ENCODE measurements around the gene PEX10.

The PEX10 gene

GRCh38 chr1:2404890-2405511, 7.4 kb downstream of the PEX10 start:
- no peak for DNase-seq (ENCODE audit: low read depth in 3 of 3)

- no peak for DNase-seq (ENCODE audit: low read depth in 3 of 3)
Measured at GRCh38 chr1:2404142-2404889, 8.0 kb downstream of the PEX10 start.

DNA sequence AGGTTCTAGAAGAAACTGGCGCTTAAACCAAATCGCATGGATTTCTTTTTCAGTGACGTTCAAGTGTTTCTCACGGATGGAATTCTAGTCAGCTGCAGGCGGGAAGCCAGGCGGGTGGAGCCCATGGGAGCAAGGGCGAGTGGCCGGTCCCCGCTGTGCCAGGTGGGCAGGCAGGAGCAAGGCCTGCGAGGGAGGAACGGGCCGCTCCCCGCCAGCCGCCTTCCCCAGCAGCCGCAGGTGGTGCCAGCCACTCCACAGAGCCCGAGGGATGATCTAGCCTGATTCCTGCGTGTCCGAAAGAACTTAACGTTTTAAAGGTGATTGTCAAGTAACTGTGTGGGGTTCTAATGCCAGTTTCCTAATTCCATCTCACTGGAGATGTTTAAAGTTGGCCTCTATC, 9.1 kb downstream of the PEX10 start:
- no peak for DNase-seq (ENCODE audit: low read depth in 3 of 3)

GRCh38 chr1:2402420-2402819, 9.9 kb downstream of the PEX10 start:
- no peak for DNase-seq (ENCODE audit: low read depth in 3 of 3)

GRCh38 chr1:2400950-2401649, 11.3 kb downstream of the PEX10 start:
- DNase-seq (ENCODE audit: low read depth in 3 of 3) = no peak

GRCh38 chr1:2400576-2400909, 11.8 kb downstream of the PEX10 start:
- no peak for DNase-seq (ENCODE audit: low read depth in 3 of 3)

- DNase-seq (ENCODE audit: low read depth in 3 of 3) = no peak
Measured at GRCh38 chr1:2399890-2400575, 12.3 kb downstream of the PEX10 start.

- DNase-seq (ENCODE audit: low read depth in 3 of 3) = no peak
Measured at GRCh38 chr1:2398871-2399270, 13.5 kb downstream of the PEX10 start.

GRCh38 chr1:2397007-2397679, 15.2 kb downstream of the PEX10 start:
- DNase-seq (ENCODE audit: low read depth in 3 of 3) = no peak

- DNase-seq (ENCODE audit: low read depth in 3 of 3) = no peak
Measured at GRCh38 chr1:2396476-2396875, 15.9 kb downstream of the PEX10 start.

DNA sequence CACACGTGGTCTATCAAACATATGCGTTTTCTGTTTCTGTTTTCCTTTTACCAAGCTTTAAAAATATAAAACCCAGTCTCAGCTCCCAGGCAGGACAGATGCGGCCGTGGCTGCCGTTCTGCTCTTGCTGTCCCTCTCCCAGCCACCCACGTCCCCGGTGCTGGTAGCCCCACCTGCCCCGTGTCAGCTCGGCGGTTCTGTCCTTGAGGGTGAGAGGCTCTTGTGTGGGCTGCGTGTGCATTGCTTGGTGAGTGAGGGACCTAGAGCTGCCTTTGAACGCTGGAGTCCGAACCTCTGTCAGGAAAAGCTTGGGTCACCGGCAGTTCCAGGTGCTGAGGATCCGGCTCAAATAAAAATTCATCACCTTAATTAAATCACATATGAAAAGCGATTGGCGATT, 16.3 kb downstream of the PEX10 start:
- DNase-seq (ENCODE audit: low read depth in 3 of 3) = no peak

GRCh38 chr1:2395245-2395644, 17.1 kb downstream of the PEX10 start:
- no peak for DNase-seq (ENCODE audit: low read depth in 3 of 3)

DNA sequence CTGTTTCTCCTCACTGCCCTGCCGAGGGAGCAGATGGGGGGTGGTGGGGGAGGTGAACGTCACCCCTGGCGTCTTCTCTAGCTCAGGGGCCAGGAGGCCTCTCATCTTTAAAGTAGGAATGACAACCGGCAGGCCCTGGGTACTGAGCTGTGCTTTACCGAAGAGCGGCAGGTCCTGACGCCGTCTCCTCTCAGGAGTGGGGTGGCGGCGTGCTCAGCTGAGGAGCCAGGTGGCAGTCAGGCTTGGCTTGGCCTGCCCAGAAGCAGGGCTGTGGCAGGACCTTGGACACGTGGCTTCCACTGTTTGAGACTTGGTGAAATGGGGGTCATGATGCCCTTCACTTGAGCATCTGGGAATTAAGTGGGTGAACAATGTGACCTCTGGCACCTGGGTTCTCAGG, 17.6 kb downstream of the PEX10 start:
- DNase-seq (ENCODE audit: low read depth in 3 of 3) = no peak

GRCh38 chr1:2394220-2394619, 18.1 kb downstream of the PEX10 start:
- DNase-seq (ENCODE audit: low read depth in 3 of 3) = no peak

DNA sequence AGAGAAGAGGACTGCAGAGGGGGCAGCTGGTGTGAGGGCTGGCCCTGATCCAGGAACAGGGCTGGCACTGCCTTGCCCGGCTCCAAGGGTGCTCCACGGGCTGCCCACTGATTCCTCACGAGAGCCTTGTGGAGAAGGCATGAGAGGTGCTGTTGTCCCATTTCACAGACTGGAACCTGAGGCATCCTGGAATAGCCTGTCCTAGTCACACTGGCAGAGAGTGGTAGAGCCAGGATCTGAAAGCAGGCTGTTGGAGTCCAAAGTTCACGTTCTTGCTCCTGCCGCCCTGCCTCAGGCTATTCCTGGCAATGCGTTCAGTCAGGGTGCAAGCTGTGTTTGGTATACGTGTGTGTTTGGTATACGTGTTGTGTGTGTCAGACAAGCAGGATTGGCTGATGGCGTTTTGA, 18.9 kb downstream of the PEX10 start:
- no peak for DNase-seq (ENCODE audit: low read depth in 3 of 3)

DNA sequence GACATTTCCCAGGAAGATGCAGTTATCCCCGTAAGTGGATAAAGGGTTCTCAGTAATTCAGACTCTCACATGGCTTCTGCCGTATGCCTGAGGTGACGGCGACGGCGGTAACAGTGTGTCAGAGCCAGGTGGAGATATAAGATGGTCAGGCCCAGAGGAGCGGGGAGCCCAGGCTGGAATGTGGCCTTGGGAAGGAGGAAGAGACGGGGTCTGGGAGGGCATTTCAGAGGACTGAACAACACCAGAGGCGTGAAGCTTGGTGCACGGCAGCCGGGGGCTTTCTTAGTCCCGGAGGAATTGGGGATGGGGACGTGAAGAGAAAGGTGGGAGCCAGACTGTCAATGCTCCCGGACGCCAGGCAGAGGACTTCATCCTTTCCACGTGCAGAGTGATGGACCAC, 19.7 kb downstream of the PEX10 start:
- no peak for DNase-seq (ENCODE audit: low read depth in 3 of 3)

DNA sequence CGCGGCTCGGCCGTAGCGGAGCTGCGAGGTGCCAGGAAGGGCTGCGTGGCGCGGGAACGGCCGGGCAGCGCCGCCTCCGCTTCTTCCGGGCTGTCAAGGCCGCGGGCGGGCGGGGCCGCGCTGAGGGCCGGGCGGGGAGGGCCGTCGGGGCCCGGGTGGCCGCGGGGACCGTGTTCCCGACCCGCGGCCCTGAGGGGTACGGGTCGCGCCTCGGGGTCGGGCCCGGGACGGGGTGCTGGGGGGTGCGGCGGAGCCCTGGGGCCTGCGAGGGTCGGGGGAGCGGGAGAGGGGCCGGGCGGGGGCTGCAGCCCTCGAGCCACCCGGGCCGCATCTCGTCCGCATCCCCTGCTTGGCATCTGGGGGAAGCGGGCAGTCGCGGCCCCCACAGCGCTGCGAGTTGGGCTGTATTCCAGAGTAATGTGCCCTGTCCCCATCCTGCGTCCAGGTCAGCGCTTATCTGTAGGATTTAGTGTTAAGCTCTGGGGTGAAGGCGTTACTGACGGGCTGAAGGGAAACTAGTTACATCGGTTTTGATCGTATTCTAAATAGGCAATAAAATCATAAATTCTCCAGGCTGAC, 20.3 kb downstream of the PEX10 start:
- no peak for DNase-seq (ENCODE audit: low read depth in 3 of 3)

DNA sequence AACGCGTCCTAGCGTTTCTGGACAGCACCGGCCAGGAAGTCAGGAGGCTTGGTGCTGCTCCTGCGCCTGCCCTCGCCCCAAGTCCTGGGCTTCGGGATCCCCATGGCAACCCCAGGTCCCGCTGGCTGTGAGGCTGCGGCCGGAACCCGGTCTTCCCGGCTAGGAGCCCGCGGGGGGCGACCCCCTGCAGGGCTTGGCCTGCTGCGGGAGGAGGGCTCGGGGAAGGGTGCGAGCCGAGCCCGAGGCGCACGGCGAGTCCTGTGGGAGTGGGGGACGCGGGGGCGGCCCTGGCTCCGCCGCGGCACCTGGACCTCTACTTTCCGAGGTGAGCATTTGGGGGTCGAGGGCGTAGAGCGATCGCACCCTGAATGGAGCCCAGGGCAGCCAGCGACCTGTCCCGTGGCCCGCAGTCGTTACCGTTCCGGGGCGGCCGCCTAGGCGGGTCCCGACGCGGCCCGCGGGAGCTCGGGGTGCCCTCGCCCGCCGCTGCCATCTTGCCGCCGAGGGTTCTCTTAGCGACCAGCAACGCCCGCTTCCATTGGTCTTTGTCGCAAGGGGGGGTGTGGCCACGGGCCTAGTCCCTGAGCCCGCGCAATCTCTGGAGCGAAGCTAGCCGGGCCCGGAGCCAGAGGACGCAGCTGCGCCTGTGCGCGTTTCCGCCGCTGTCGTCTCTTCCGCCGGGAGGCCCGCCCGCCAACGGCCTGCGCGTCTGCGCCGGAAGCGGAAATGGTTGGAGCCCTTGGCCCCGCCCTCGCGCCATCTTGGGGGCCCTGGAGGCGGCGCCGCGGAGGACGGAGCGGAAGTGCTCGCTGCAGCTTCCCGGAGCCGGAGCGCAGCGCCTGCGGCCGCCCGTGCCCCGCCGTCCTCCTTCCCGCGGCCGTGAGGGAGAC, 21.1 kb downstream of the PEX10 start, which contains the start of the genes MORN1 and RER1:
Gene MORN1 (minus strand): TSS at position 514 of the 890 bp plus-strand sequence. CDS start 21 bp downstream, at position 493.
Gene RER1 (plus strand): TSS at position 801 of the 890 bp plus-strand sequence. CDS start 3,950 bp downstream, outside the sequence.
- DNase-seq (ENCODE audit: low read depth in 3 of 3) = peak; percentile 97 to 98 (median 98)

GRCh38 chr1:2389644-2390043, 22.7 kb downstream of the PEX10 start:
- DNase-seq (ENCODE audit: low read depth in 3 of 3) = no peak

Data from stimulated activated CD4-positive, alpha-beta T cell treated with anti-CD3 and anti-CD28 coated beads, TNF-alpha, amount 100 ng/mL, for 48 hours (primary cell).